ENCODE data around the gene KDM4B.
A peak's percentile ranks its signal among the peaks of the same experiment; 100 is the strongest.

KDM4B gene

DNA sequence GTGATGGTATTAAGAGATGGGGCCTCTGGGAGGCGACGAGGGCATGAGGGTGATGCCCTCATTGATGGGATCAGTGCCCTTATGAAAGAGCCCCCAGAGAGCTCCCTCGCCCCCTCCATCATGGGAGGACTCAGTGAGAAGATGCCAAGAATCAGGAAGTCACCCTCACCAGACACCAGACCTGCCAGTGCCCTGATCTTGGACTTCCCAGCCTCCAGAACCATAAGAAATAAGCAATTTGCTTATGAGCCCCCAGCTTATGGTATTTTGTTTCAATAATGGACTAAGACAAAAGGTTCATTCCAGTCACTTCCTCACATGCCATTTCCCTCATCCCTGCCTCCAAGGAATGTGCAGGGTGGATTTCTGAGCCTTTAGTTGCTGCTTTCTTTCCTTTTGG is 129.7 kb downstream of the KDM4B start:
- no peak overlapping the region for H3K4me3 ChIP-seq (replicated peaks in 1 of 2; ENCODE audit: low read depth in 2 of 2, low read length in 2 of 2)
- TF ChIP-seq, protein P1, sequence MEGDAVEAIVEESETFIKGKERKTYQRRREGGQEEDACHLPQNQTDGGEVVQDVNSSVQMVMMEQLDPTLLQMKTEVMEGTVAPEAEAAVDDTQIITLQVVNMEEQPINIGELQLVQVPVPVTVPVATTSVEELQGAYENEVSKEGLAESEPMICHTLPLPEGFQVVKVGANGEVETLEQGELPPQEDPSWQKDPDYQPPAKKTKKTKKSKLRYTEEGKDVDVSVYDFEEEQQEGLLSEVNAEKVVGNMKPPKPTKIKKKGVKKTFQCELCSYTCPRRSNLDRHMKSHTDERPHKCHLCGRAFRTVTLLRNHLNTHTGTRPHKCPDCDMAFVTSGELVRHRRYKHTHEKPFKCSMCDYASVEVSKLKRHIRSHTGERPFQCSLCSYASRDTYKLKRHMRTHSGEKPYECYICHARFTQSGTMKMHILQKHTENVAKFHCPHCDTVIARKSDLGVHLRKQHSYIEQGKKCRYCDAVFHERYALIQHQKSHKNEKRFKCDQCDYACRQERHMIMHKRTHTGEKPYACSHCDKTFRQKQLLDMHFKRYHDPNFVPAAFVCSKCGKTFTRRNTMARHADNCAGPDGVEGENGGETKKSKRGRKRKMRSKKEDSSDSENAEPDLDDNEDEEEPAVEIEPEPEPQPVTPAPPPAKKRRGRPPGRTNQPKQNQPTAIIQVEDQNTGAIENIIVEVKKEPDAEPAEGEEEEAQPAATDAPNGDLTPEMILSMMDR (IDR thresholded peaks at IDR 0.05; ENCODE audit: low read depth, low read length): no peak

DNA sequence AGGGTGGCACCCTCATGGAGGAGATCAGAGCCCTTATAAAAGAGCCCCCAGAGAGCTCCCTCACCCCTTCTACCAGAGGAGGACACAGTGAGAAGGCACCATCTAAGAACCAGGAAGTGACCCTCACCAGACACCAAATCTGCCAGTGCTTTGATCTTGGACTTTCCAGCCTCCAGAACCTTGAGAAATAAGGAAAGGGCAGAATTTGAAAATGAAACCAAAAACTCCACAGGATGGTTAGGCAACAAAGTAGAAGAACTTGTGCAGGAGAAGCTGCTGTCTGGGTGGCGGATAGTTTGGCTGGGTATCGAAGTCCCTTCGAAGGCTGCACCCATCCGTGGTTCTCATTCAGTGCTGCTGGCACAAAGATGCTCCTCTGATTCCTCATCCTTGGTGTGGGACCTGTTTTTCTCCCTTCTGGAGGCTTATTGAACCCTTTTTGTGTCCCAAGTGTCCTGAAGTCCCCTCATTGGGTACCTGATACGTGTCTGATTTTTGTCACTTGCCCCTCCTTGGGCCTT is 130.8 kb downstream of the KDM4B start:
- no peak overlapping the region for H3K4me3 ChIP-seq (replicated peaks in 1 of 2; ENCODE audit: low read depth in 2 of 2, low read length in 2 of 2)
- TF ChIP-seq, protein P1 (IDR thresholded peaks at IDR 0.05; ENCODE audit: low read depth, low read length): no peak
- no peak for DNase-seq (ENCODE audit: low read depth in 2 of 2)

More for the DNA sequence above, 129.7 kb downstream of the KDM4B start:
- no peak for DNase-seq (ENCODE audit: low read depth in 2 of 2)

DNA sequence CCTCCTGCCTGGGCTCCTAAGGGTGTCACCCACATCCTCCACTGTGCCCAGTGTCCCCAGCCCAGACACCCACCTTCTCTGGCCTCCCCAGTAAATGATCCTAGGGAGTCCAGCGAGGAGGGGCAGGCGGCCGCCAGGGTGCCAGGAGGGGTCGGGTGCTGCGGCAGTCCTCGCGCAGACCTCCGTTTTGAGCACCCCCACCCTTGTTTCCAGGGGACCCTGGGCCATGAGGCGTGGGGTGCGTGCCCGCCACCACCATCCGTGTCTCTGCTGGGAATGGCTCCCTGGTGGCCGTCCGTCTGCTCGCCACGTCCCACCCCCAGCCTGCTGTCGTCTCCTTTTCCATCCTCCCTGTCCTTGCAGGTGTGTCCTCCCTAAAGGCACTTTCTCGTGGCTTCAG is 133.0 kb downstream of the KDM4B start:
- TF ChIP-seq, protein P1 (IDR thresholded peaks at IDR 0.05; ENCODE audit: low read depth, low read length): no peak
- no peak for DNase-seq (ENCODE audit: low read depth in 2 of 2)
- no peak overlapping the region for H3K4me3 ChIP-seq (replicated peaks in 1 of 2; ENCODE audit: low read depth in 2 of 2, low read length in 2 of 2)

DNA sequence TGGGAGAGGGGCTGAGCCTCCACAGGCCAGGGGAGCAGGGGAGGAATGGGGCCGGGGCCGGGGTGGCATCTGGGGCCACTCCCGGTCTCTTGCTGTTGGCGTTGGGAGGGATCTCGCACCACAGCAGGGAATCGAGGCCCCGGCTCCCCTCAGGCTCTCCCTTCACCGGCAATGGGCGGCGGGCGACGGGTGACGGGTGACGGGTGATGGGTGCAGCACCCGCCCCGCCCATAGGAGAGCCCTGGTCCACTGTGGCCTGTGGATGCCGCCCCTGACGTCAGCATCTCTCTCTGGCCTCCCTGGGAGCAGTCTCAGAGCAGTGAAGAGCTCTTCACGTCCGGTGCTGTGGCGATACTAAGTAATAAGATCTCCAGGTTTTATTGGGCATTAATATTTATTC is 133.6 kb downstream of the KDM4B start:
- H3K4me3 ChIP-seq (replicated peaks in 1 of 2; ENCODE audit: low read depth in 2 of 2, low read length in 2 of 2): no peak overlapping the region
- no peak for DNase-seq (ENCODE audit: low read depth in 2 of 2)
- TF ChIP-seq, protein P1 (IDR thresholded peaks at IDR 0.05; ENCODE audit: low read depth, low read length): no peak

DNA sequence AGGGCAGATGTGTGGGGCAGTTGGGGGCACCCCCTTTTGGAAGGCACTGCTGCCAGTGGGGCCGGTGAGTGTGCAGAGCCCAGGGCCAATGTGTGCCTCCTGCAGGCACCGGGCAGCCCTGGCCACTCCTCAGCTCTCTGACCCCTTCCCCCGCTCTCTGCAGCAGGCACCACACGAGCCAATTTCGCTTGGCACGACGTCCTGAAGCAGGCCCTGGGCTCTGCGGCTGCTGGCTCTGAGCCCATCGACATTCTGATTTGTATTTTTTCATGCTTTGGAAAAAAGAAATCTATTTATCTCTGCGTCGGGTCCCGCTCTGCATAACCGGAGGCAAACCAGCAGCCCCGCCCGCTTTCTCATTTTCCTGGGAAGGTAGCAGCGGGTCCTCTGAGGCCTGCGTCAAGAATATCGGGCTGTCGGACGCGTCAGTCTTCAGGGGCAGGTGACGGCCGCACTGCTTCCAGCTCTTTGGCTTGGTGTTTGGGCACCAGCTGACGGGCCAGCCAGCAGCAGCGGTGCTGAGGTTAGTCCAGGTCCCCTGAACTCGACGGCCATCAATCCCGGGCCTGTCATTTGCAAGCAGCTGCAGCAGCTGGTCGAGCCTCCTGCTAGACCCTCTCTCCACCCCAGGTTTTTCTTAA is 134.3 kb downstream of the KDM4B start:
- peak in 1 of 2 donors; percentile 55 for DNase-seq (ENCODE audit: low read depth in 2 of 2)
- no peak overlapping the region for H3K4me3 ChIP-seq (replicated peaks in 1 of 2; ENCODE audit: low read depth in 2 of 2, low read length in 2 of 2)
- TF ChIP-seq, protein P1 (IDR thresholded peaks at IDR 0.05; ENCODE audit: low read depth, low read length): no peak

DNA sequence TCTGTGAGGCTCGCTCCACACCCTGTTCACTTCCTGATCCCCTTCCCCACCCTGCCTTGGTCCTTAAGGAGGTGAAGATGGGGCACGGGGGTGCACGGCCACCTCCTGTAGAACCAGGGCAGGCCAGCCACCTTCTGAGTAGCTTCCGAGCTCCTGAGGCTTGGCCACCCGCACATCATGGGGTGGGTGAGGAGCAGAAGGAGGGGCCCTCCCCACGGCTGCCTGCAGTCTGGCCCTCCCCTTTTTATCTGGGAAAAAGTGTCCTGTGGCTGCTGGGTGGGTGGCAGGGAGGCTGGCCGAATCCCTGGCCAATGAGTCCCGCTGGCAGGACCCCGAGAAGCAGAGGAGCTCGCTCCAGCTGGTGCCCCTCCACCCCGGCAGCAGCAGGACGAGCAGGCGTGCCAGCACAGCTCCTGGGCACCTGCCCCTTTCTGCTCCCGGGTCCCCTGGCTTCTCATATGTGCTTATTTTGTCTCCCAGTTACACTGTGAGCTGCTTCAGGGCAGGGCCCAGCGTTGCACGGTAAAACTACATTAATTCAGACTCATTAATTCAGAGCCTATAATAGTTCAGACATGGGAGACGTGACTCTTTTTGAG is 135.0 kb downstream of the KDM4B start:
- H3K4me3 ChIP-seq (replicated peaks in 1 of 2; ENCODE audit: low read depth in 2 of 2, low read length in 2 of 2): no peak overlapping the region
- TF ChIP-seq, protein P1 (IDR thresholded peaks at IDR 0.05; ENCODE audit: low read depth, low read length): no peak
- DNase-seq (ENCODE audit: low read depth in 2 of 2): no peak

All from cardiac fibroblast (primary cell).